ENCODE measurements around the gene SNAPC2. TPM values are rescaled to one million over a fixed set of nuclear protein-coding genes. Genes with fewer than 3 reads are reported as not detected.
"Not testable (repeated sequence)": the region's sequence is repeated elsewhere in the genome, so short reads cannot be mapped to it uniquely, and the experiment has no call there.

The SNAPC2 gene
- total RNA-seq, 1 experiment from 2014 or later: 35.1 TPM

- no peak for DNase-seq (ENCODE audit: low spot score)
- in situ Hi-C loops (cut with HindIII; ENCODE audit: low sequenced_read_pairs): no loop called here
Observed at GRCh38 chr19:7928741-7929701, 8.9 kb downstream of the SNAPC2 start.

- in situ Hi-C loops (cut with HindIII; ENCODE audit: low sequenced_read_pairs); DNase-seq (ENCODE audit: low spot score): not testable (repeated sequence)
Observed at GRCh38 chr19:7930030-7930429, 9.9 kb downstream of the SNAPC2 start.

- in situ Hi-C loops (cut with HindIII; ENCODE audit: low sequenced_read_pairs): no loop called here
- no peak for DNase-seq (ENCODE audit: low spot score)
Observed at GRCh38 chr19:7930765-7931164, 10.6 kb downstream of the SNAPC2 start.

- no peak for DNase-seq (ENCODE audit: low spot score)
Observed at GRCh38 chr19:7931221-7932061, 11.3 kb downstream of the SNAPC2 start.

DNA sequence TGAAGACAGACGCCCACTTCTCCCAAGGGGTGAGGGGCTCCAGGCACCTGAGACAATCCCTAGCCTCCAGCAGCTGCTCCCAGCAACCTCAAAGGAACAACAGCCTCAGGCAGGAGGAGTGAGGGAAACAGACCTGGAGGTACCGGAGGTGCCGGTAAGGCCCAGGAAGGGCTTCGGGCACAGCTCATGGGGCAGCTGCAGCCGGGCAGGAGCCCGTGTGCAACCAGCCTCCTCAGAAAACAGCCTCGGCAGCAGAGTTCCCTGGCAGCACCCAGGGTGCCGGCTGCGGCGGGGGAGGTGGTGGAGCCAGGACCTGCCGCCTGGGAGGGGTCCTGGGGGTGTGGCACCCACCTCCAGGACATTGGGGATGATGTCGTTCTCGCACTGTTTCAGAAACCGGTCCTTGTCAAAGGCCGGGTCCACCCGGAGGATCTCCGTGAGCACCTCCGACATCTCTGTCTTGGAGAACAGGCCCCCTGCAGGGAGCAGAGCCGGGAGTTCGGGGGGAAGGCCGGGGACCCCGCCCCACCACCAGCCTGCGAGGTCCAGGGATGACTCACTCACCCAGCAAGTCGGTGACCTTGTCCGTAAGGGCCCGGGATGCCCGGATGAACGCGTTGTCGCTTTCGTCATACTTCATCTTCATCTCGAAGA lies 12.3 kb downstream of the SNAPC2 start:
- DNase-seq (ENCODE audit: low spot score): no peak
- in situ Hi-C loops (cut with HindIII; ENCODE audit: low sequenced_read_pairs): no loop called here

More at GRCh38 chr19:7931221-7932061, 11.3 kb downstream of the SNAPC2 start:
- in situ Hi-C loops (cut with HindIII; ENCODE audit: low sequenced_read_pairs): no loop called here

GRCh38 chr19:7932930-7933300 lies 12.8 kb downstream of the SNAPC2 start:
- in situ Hi-C loops (cut with HindIII; ENCODE audit: low sequenced_read_pairs): no loop called here
- DNase-seq (ENCODE audit: low spot score): no peak

DNA sequence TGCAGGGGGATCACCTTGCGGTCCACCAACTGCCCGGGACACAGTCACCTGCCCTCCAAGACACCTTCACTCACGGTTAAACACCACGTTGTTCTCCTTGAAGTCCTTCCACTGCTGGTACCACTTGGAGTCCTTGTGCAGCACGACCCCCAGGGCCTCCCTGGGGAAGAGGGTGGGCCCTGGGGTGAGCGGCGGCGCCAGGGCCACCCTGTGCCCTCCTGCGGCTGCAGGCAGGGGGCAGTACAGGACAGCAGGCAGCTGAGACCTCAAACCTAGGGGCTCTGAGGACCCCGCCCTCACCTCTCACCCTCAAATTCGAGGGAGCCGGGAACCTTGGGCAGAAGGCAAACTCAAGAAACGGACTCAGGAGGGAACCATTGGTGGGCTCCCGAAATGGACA lies 13.3 kb downstream of the SNAPC2 start:
- DNase-seq (ENCODE audit: low spot score): no peak
- in situ Hi-C loops (cut with HindIII; ENCODE audit: low sequenced_read_pairs): no loop called here

- DNase-seq (ENCODE audit: low spot score): no peak
- in situ Hi-C loops (cut with HindIII; ENCODE audit: low sequenced_read_pairs): no loop called here
Observed at GRCh38 chr19:7933828-7934725, 13.9 kb downstream of the SNAPC2 start.

- in situ Hi-C loops (cut with HindIII; ENCODE audit: low sequenced_read_pairs): no loop called here
- DNase-seq (ENCODE audit: low spot score): no peak
Observed at GRCh38 chr19:7934766-7935165, 14.6 kb downstream of the SNAPC2 start.

- DNase-seq (ENCODE audit: low spot score): no peak
- in situ Hi-C loops (cut with HindIII; ENCODE audit: low sequenced_read_pairs): no loop called here
Observed at GRCh38 chr19:7940841-7941240, 20.7 kb downstream of the SNAPC2 start.

DNA sequence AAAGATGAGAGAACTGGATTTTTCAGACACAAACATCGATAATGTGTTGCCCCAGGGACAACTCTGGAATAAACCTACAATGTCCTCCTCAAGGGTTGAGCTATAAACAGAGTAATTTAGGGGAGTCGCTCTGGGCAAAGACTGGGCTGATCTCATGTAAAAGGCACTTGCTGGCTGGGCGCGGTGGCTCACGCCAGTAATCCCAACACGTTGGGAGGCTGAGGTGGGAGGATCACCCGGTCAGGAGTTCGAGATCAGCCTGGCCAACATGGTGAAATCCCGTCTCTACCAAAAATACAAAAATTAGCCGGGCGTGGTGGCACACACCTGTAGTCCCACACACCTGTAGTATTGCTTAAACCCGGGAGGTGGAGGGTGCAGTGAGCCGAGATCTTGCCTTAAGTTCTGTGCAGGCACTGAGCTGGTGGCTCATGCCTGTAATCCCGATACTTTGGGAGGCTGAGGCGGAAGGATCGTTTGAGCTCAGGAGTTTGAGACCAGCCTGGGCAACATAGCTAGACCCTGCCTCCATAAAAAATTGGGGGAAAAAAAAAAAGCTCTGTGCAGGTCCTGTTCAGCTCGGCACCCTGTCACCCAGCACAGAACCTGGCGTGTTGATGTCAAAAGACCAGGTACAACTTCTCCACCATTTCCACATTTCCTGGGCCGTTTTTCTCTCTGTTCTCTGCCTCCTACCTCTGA lies 21.9 kb downstream of the SNAPC2 start:
- in situ Hi-C loops (cut with HindIII; ENCODE audit: low sequenced_read_pairs): no loop called here
- DNase-seq (ENCODE audit: low spot score): no peak

GRCh38 chr19:7942981-7943443 lies 22.9 kb downstream of the SNAPC2 start:
- DNase-seq (ENCODE audit: low spot score): no peak
- in situ Hi-C loops (cut with HindIII; ENCODE audit: low sequenced_read_pairs): no loop called here

DNA sequence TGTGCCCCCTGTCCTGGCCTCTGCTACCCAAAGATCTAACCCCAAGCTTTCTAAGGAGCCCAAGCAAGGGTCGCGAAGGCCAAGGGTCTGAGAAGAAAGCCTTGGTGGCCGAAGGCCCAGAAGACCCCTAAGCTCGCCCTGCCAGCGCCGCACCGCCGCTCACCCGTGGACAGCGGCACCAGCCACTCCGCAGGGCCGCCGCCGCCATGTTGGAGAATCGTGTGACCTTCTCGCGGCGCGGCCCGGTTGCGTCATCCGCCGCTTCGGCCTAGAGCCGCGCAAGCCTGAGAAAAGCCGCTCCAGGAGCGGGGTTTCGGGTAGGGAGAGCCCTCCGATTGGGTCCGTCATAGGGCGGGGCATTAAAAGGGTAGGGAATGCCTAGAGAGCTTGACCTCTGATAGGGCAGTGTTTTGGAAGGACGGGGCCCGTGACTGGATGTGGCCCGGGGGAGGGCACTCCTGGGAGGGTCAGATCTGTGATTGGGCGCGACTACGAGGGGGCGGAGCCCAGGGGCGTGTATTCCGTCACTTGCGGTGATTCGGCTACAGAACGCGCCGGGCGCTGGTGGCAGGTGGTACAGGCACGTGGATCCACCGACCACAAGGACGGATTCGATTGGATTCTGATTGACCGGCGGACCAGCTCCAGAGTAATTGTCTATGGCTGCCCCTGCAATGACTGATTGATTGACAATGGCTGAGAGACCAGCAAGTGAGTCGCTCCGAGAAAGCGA lies 23.5 kb downstream of the SNAPC2 start, which contains the start of gene TIMM44:
Gene TIMM44, minus strand, starts transcription at position 223 of the 733 bp plus-strand sequence. Its CDS starts 15 bp downstream, at position 208.
- DNase-seq (ENCODE audit: low spot score): peak; percentile 100
- in situ Hi-C loops (cut with HindIII; ENCODE audit: low sequenced_read_pairs): no loop called here

- in situ Hi-C loops (cut with HindIII; ENCODE audit: low sequenced_read_pairs): no loop called here
Observed at GRCh38 chr19:7944177-7944761, 24.1 kb downstream of the SNAPC2 start.

DNA sequence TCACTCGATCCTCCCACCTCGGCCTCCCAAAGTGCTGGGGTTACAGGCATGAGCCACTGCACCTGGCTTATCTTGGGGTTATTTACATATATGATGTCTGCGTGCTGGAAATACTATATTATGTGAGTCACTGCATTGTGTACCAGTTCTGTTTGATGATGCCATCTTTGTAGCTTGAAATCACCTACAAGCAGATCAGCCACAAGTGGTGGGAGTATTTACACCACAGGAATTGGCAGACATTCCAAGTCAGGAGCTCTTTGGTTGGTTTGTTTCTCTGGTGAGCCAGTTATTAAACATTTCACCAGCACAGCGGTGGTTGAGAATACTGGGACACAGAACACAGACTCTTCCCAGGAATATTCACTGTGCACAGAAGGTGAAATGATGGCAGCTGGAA lies 27.8 kb downstream of the SNAPC2 start:
- no peak for DNase-seq (ENCODE audit: low spot score)
- in situ Hi-C loops (cut with HindIII; ENCODE audit: low sequenced_read_pairs): no loop called here

More at GRCh38 chr19:7944177-7944761, 24.1 kb downstream of the SNAPC2 start:
- peak; percentile 92 for DNase-seq (ENCODE audit: low spot score)

GRCh38 chr19:7953060-7953459 lies 32.9 kb downstream of the SNAPC2 start:
- peak; percentile 84 for DNase-seq (ENCODE audit: low spot score)
- in situ Hi-C loops (cut with HindIII; ENCODE audit: low sequenced_read_pairs): no loop called here

DNA sequence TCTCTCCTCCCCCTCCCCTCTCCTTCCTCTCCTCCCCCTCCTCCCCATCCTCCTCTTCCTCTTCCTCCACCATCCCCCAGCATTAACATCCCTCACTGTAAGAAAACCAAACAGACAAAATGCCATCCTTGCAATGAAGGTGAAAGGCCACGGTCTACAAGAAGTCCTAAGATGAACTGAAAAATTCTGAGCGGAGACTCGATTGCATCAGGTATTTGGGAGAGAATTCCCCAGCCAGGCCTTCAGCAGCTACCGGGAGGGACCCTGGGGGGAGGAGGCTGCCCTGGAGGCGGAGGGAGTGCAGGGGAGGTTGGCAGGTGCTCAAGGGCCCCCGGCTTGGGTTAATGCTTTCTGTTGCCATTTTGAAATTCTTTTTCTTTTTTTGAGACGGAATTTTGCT lies 33.4 kb downstream of the SNAPC2 start:
- in situ Hi-C loops (cut with HindIII; ENCODE audit: low sequenced_read_pairs): no loop called here
- DNase-seq (ENCODE audit: low spot score): no peak
